A549 treated with AZD9567 at 1 μM for 4 hours (cell line): Measurements from ENCODE around the gene SPINDOC. TPM values are rescaled to one million over a fixed set of nuclear protein-coding genes. Genes with fewer than 3 reads are reported as not detected.

Experiments
- total RNA-seq: library from RNA; stranded (reverse); fragments of 200-300 nt; extraction: Qiagen RNA extraction; gene quantifications from 5 replicates; pipeline ENCODE4 v1.2.3, GENCODE V29; 2022; ENCODE audit not compliant: insufficient read depth

SPINDOC gene, protein sequence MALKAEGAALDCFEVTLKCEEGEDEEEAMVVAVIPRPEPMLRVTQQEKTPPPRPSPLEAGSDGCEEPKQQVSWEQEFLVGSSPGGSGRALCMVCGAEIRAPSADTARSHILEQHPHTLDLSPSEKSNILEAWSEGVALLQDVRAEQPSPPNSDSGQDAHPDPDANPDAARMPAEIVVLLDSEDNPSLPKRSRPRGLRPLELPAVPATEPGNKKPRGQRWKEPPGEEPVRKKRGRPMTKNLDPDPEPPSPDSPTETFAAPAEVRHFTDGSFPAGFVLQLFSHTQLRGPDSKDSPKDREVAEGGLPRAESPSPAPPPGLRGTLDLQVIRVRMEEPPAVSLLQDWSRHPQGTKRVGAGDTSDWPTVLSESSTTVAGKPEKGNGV
- total RNA-seq: 36.4 to 53.3 TPM (median 51.8 TPM) in 5 replicates

DNA sequence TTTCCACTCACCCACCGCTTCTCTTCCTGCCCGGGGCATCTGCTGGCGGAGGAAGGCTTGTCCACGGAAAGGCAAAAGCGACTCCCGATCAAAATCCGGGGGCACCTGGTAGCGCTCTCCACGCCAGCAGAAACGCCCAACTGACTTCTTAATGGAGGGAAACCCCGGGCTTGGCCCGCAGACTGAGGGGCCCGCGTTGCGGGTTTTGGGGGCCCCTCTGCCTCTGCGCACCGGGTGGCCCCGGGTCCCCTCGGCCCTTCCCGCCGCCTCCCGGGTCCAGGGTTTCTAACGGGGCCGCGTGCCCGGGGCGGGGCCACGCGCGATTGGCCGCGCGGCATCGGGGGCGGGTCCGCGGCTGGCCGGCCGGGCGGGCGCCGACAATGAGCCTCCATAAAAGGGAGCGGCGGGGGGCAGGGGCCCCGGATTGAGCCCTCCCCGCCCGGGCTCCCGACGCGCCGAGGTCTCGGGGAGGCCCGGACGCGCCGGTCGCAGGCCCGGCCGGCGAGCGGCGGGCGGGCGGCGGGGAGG is at the start of gene SPINDOC:
TSS of gene SPINDOC (plus strand) at position 422 of the 528 bp plus-strand sequence. CDS start 231 bp downstream, outside the sequence.

DNA sequence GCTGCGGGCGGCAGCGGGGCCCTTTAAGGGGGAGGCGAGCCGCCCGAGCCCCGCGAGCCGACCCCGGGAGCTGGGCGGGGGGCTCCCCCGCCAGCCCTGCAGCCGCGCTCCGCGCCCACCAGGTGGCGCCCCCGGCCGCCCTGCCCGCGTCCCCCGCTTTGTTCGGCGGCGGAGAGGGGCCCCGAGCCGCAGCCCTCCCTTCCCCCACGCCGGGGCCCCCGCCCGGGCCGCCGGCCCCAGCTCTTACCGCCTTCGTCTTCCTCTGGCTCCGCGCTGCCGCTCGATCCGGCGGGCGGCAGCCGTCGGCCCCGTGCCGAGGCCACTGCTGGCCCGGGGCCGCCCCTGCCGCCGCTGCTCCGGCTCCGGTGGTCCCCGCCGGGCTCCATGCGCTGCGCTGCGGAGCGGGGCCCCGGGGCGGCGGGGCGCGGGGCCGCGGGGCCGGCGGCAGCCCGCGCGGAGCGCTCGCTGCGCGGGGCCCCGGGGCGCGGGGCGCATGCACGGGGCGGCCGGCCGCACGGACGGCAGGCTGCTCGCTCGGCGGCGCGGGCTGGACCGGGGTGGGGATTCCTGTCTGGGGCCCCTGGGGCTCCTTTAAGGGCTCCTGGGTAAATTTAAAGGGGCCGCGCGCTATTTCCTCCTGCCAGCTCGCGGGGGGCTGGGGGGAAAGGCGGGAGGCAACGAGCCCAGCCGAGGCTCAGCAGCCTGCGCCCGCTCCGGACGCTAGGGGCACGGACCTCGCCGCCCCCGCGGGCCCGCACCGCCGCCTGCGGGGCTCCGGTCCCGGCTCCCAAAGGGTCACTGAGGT is 44.8 kb upstream of the SPINDOC start, which contains the start of gene ZFTA:
TSS of gene ZFTA (minus strand) at position 539 of the 805 bp plus-strand sequence. CDS start at position 386, 153 bp downstream.

DNA sequence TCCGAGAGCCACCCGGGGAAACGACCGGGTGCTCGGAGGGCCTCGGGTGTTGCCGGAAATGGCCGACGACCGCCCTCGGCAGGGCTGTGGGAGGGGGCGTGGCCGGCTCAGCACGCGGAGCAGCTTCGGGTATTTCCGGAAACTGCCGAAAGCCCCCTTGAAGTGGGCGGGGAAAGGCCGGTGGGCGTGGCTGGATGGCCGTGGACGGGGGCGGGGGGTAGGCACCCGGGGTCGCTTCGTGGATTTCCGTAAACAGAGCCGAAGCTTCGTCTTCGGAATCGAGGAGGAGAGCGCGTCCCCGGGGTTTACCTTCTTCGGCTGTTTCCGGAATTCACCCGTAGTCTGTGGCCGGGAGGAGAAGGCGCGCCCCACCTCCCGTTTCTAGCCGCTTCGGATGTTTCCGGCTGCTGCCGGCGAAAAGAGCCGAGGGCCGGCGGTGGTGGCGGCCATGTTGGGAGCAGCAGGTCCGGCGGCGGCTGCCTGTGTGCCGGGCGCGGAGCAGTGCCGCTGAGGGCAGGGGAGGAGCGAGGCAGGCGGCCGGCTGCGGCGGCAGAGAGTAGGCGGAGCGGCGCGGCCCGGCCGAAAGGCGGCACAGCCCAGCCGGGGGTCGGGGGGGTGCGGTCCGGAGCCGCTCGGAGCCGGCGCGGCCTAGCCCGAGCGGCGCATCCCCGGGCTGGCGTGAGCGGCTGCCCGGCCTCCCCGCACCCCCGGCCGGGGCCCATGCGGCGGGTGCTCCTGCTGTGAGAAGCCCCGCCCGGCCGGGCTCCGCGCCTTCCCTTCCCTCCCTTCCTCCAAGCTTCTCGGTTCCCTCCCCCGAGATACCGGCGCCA is 25.6 kb downstream of the SPINDOC start, which contains the start of gene MARK2:
TSS of gene MARK2 (plus strand) at position 433 of the 830 bp plus-strand sequence. CDS start at position 830, 397 bp downstream.

Other genes starting within 250 kb of the SPINDOC start
- gene PLAAT3, start 199.0 kb upstream of the SPINDOC start, total RNA-seq: 34.5 to 64.2 TPM (median 57.4 TPM) in 5 replicates
- 28.2 to 31.5 TPM (median 30.7 TPM) in 5 replicates for gene ATL3, start 142.1 kb upstream of the SPINDOC start, total RNA-seq
- gene RTN3, start 132.0 kb upstream of the SPINDOC start, total RNA-seq: 101 to 141 TPM (median 103 TPM) in 5 replicates
- gene ZFTA, start 44.7 kb upstream of the SPINDOC start, total RNA-seq: 5.4 to 7.7 TPM (median 6.5 TPM) in 5 replicates
- 24.7 to 26.8 TPM (median 26.4 TPM) in 5 replicates for gene MARK2, start 25.7 kb downstream of the SPINDOC start, total RNA-seq
- gene RCOR2, start 103.7 kb downstream of the SPINDOC start, total RNA-seq: 0.65 to 1.1 TPM (median 0.97 TPM) in 4 of 5 replicates, not detected in the other
- 13.4 to 20.7 TPM (median 15.7 TPM) in 5 replicates for gene NAA40, start 125.5 kb downstream of the SPINDOC start, total RNA-seq
- gene COX8A, start 161.2 kb downstream of the SPINDOC start, total RNA-seq: 748 to 1,110 TPM (median 1,029 TPM) in 5 replicates
- gene OTUB1, start 173.0 kb downstream of the SPINDOC start, total RNA-seq: 107 to 135 TPM (median 126 TPM) in 5 replicates
- gene FLRT1, start 222.5 kb downstream of the SPINDOC start, total RNA-seq: 0.03 to 0.07 TPM (median 0.04 TPM) in 4 of 5 replicates, not detected in the other